H9 (cell line): ENCODE data around the gene XK. TPM values are rescaled to one million over a fixed set of nuclear protein-coding genes. Genes with fewer than 3 reads are reported as not detected.

Experiments
- DNase-seq: peaks from one replicate; pipeline ENCODE4 v3.0.0-alpha.2; 2017
- H2AFZ ChIP-seq: one replicate; pipeline ENCODE4 v1.6.1; 2013; ENCODE audit warnings: mild to moderate bottlenecking, low read length, control low read depth, moderate library complexity
- H2AK5ac ChIP-seq: 2 replicates; pipeline ENCODE4 v1.6.1; 2013; ENCODE audit warnings: low read length, control low read depth, mixed read lengths; ENCODE audit not compliant: insufficient read length
- H2BK120ac ChIP-seq: one replicate; pipeline ENCODE4 v1.6.1; 2013; ENCODE audit warnings: low read depth, mild to moderate bottlenecking, low read length, control low read depth, inconsistent platforms; ENCODE audit not compliant: poor library complexity, severe bottlenecking
- H2BK12ac ChIP-seq: 2 replicates; pipeline ENCODE4 v1.6.1; 2013; ENCODE audit warnings: low read length, control low read depth, mixed read lengths, low read depth; ENCODE audit not compliant: insufficient read length
- H2BK15ac ChIP-seq: 2 replicates; pipeline ENCODE4 v1.6.1; 2013; ENCODE audit warnings: low read depth, low read length, control low read depth
- H2BK20ac ChIP-seq: one replicate; pipeline ENCODE4 v1.6.1; 2013; ENCODE audit warnings: low read depth, mild to moderate bottlenecking, low read length, control low read depth, inconsistent platforms; ENCODE audit not compliant: poor library complexity, severe bottlenecking
- H2BK5ac ChIP-seq: 2 replicates; pipeline ENCODE4 v1.6.1; 2013; ENCODE audit warnings: low read length, control low read depth, mixed read lengths; ENCODE audit not compliant: insufficient read length
- H3K14ac ChIP-seq: 2 replicates; pipeline ENCODE4 v1.6.1; 2013; ENCODE audit warnings: low read length, control low read depth; ENCODE audit not compliant: insufficient read depth
- H3K18ac ChIP-seq: 2 replicates; pipeline ENCODE4 v1.6.1; 2013; ENCODE audit warnings: low read depth, mild to moderate bottlenecking, mixed read lengths, low read length, control low read depth; ENCODE audit not compliant: insufficient read length
- H3K23ac ChIP-seq: 2 replicates; pipeline ENCODE4 v1.6.1; 2013; ENCODE audit warnings: low read length, control low read depth, mixed read lengths, low read depth; ENCODE audit not compliant: insufficient read length
- H3K23me2 ChIP-seq: 2 replicates; pipeline ENCODE4 v1.6.1; 2013; ENCODE audit warnings: low read depth, mild to moderate bottlenecking, mixed read lengths, low read length, control low read depth; ENCODE audit not compliant: insufficient read length, poor library complexity, severe bottlenecking
- H3K27ac ChIP-seq: 2 replicates; pipeline ENCODE4 v1.5.1; 2013; ENCODE audit warnings: low read length, control low read depth, mixed read lengths, low read depth; ENCODE audit not compliant: insufficient read length
- H3K27me3 ChIP-seq: 2 replicates; pipeline ENCODE4 v1.6.1; 2013; ENCODE audit warnings: low read length, control low read depth, inconsistent platforms; ENCODE audit not compliant: insufficient read depth
- H3K4ac ChIP-seq: 2 replicates; pipeline ENCODE4 v1.6.1; 2013; ENCODE audit warnings: low read depth, mild to moderate bottlenecking, control low read depth, inconsistent platforms, low read length, moderate library complexity
- H3K4me1 ChIP-seq: 2 replicates; pipeline ENCODE4 v1.6.1; 2013; ENCODE audit warnings: low read length, control low read depth, inconsistent platforms; ENCODE audit not compliant: insufficient read depth
- H3K4me2 ChIP-seq: 2 replicates; pipeline ENCODE4 v1.6.1; 2013; ENCODE audit warnings: low read length, control low read depth, mixed read lengths; ENCODE audit not compliant: insufficient read length, insufficient read depth
- H3K56ac ChIP-seq: 2 replicates; pipeline ENCODE4 v1.6.1; 2013; ENCODE audit warnings: low read depth, mild to moderate bottlenecking, mixed read lengths, low read length, control low read depth; ENCODE audit not compliant: insufficient read length
- H3K79me1 ChIP-seq: 2 replicates; pipeline ENCODE4 v1.6.1; 2013; ENCODE audit warnings: low read depth, mild to moderate bottlenecking, moderate library complexity, low read length, control low read depth, inconsistent platforms; ENCODE audit not compliant: insufficient read depth, poor library complexity, severe bottlenecking
- H3K79me2 ChIP-seq: 2 replicates; pipeline ENCODE4 v1.6.1; 2013; ENCODE audit warnings: low read length, control low read depth, inconsistent platforms; ENCODE audit not compliant: insufficient read depth
- H3K9ac ChIP-seq: 2 replicates; pipeline ENCODE4 v1.6.1; 2013; ENCODE audit warnings: low read length, control low read depth, mixed read lengths; ENCODE audit not compliant: insufficient read length; ENCODE audit errors: extremely low read depth
- H3K9me3 ChIP-seq: one replicate; pipeline ENCODE4 v1.6.1; 2013; ENCODE audit warnings: low read depth, low read length, inconsistent platforms; ENCODE audit not compliant: control insufficient read depth
- H3T11ph ChIP-seq: one replicate; pipeline ENCODE4 v1.6.1; 2013; ENCODE audit warnings: mild to moderate bottlenecking, low read length, control low read depth, inconsistent platforms
- H4K20me1 ChIP-seq: one replicate; pipeline ENCODE4 v1.6.1; 2013; ENCODE audit not compliant: control insufficient read depth, insufficient read length, insufficient read depth
- H4K5ac ChIP-seq: 2 replicates; pipeline ENCODE4 v1.6.1; 2013; ENCODE audit warnings: low read depth, mild to moderate bottlenecking, mixed read lengths, low read length, control low read depth; ENCODE audit not compliant: insufficient read length
- H4K8ac ChIP-seq: replicated peaks from 2 replicates; pipeline ENCODE4 v1.6.1; 2013; ENCODE audit warnings: low read length, control low read depth, mixed read lengths, low read depth; ENCODE audit not compliant: insufficient read length
- H4K91ac ChIP-seq: 2 replicates; pipeline ENCODE4 v1.6.1; 2013; ENCODE audit warnings: low read depth, mild to moderate bottlenecking, moderate library complexity, mixed read lengths, low read length, control low read depth; ENCODE audit not compliant: insufficient read length
- H3K27ac Mint-ChIP-seq, 3 experiments: 2 replicates in 2 of 3; 3 replicates in 1 of 3; pipeline ENCODE4 v1.8.0; 2020 to 2021; ENCODE audit warnings: mixed read lengths in 3 of 3, mild to moderate bottlenecking in 1 of 3, moderate library complexity in 1 of 3
- H3K27me3 Mint-ChIP-seq: 2 replicates; pipeline ENCODE4 v1.8.0; 2021; ENCODE audit warnings: low read depth, mild to moderate bottlenecking, moderate library complexity, mixed read lengths
- H3K36me3 Mint-ChIP-seq, 3 experiments: 2 replicates in 2 of 3; 3 replicates in 1 of 3; pipeline ENCODE4 v1.8.0; 2020 to 2021; ENCODE audit warnings: low read depth in 3 of 3, mixed read lengths in 3 of 3; ENCODE audit not compliant: insufficient read depth in 1 of 3
- H3K4me1 Mint-ChIP-seq, 2 experiments: 2 replicates each; pipeline ENCODE4 v1.8.0; 2020; ENCODE audit warnings: mixed read lengths in 2 of 2
- H3K4me3 Mint-ChIP-seq, 2 experiments: 2 replicates in 1 of 2; 3 replicates in 1 of 2; pipeline ENCODE4 v1.8.0; 2020 to 2021; ENCODE audit warnings: mild to moderate bottlenecking in 2 of 2, mixed read lengths in 2 of 2, moderate library complexity in 1 of 2
- H3K9me3 Mint-ChIP-seq, 2 experiments: 2 replicates in 1 of 2; 3 replicates in 1 of 2; pipeline ENCODE4 v1.8.0; 2020; ENCODE audit warnings: mild to moderate bottlenecking in 2 of 2, mixed read lengths in 2 of 2, moderate library complexity in 1 of 2
- total RNA-seq: library from RNA; stranded (reverse); gene quantifications from 2 replicates; pipeline ENCODE4 v1.2.1, GENCODE V29; 2021
- TF ChIP-seq, protein P1 (sequence below): fragments of 200-600 bp; sonication (generic); conservative IDR thresholded peaks from 3 replicates; pipeline ENCODE4 v1.8.0; 2021; ENCODE audit warnings: antibody characterized with exemption, mild to moderate bottlenecking

Gene XK
- total RNA-seq, 1 experiment from 2014 or later = 0.85 TPM

GRCh38 chrX:37666516-37666915, 19.1 kb upstream of the XK start:
- H3K9me3 Mint-ChIP-seq = peaks cover 35 to 37% of the 10 kb centered on the region in 2 experiments
- Histone ChIP-seq H2BK120ac (no peak overlapping the region), H3K23ac (no peak overlapping the region), H2BK12ac (no peak overlapping the region), H4K5ac (no peak overlapping the region), H3K18ac (no peak overlapping the region), H3K56ac (no peak overlapping the region), H3K27ac (no peak overlapping the region), H3K9ac (no peak overlapping the region), H3K4me2 (no peak overlapping the region), H2BK5ac (no peak overlapping the region), H2BK15ac (no peak overlapping the region), H3T11ph (no peak overlapping the region), H3K79me1 (no peaks in the 10 kb centered on the region), H2AK5ac (no peak overlapping the region), H2BK20ac (no peak overlapping the region), H3K27me3 (no peaks in the 10 kb centered on the region), H3K4ac (no peak overlapping the region), H3K14ac (no peak overlapping the region), H3K4me1 (no peaks in the 10 kb centered on the region), H3K23me2 (no peaks in the 10 kb centered on the region), H4K20me1 (no peaks in the 10 kb centered on the region), H4K8ac (no peak overlapping the region), H2AFZ (no peak overlapping the region), H3K9me3 (no peaks in the 10 kb centered on the region), H4K91ac (no peak overlapping the region), H3K79me2 (no peaks in the 10 kb centered on the region)
- H3K36me3 Mint-ChIP-seq = peaks cover 0 to 2% (median 0%) of the 10 kb centered on the region in 3 experiments; a peak in 2 of 7 replicates
- no peak overlapping the region for H3K4me3 Mint-ChIP-seq
- TF ChIP-seq, protein P1, sequence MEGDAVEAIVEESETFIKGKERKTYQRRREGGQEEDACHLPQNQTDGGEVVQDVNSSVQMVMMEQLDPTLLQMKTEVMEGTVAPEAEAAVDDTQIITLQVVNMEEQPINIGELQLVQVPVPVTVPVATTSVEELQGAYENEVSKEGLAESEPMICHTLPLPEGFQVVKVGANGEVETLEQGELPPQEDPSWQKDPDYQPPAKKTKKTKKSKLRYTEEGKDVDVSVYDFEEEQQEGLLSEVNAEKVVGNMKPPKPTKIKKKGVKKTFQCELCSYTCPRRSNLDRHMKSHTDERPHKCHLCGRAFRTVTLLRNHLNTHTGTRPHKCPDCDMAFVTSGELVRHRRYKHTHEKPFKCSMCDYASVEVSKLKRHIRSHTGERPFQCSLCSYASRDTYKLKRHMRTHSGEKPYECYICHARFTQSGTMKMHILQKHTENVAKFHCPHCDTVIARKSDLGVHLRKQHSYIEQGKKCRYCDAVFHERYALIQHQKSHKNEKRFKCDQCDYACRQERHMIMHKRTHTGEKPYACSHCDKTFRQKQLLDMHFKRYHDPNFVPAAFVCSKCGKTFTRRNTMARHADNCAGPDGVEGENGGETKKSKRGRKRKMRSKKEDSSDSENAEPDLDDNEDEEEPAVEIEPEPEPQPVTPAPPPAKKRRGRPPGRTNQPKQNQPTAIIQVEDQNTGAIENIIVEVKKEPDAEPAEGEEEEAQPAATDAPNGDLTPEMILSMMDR = no peak
- peaks cover 3% of the 10 kb centered on the region for H3K27me3 Mint-ChIP-seq
- H3K4me1 Mint-ChIP-seq = no peaks in the 10 kb centered on the region
- no peak overlapping the region for H3K27ac Mint-ChIP-seq
- no peak for DNase-seq
